DND-41 (cell line): ENCODE measurements around the gene STRADB.

ENCODE experiments used
- EZH2 ChIP-seq: IDR thresholded peaks from 3 replicates; pipeline ENCODE4 v1.6.1; 2012; ENCODE audit warnings: borderline replicate concordance, low read depth, mild to moderate bottlenecking, moderate library complexity, low read length, inconsistent platforms; ENCODE audit not compliant: severe bottlenecking
- TF ChIP-seq, protein P1 (sequence below): IDR thresholded peaks from 2 replicates; pipeline ENCODE4 v1.5.1; 2012; ENCODE audit warnings: borderline replicate concordance, low read length, moderate library complexity, mild to moderate bottlenecking; ENCODE audit not compliant: poor library complexity, severe bottlenecking; ENCODE audit errors: extremely low read depth

DNA sequence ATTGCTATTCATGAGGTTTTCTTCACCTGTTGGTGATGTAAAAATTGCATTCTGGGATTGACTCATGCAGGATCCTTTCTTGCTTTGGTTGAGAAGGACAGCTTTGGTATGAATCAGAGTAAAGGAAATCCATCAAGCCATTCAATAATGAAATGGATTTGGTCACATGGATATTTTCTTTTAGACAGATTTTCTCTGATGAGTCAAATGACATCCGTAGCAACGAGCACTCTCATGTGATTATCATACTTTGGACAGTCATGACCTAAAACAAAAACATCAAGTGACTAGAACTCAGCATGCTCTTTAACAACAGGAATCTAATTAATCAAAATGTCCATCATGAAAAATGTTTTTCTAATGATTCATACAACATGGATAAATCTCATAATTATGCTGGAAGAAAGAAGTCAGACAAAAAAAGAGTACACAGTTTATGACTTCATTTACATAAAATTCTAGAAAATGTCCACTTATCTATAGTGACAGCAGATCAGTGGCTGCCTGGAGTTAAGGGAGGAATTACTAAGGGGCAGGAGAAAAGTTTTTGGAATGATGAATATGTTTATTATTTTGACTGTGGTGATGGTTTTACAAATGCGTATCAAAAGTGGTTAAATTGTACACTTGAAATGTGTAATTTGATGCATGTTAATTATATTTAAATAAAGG is 31.0 kb upstream of the STRADB start:
- TF ChIP-seq, protein P1, sequence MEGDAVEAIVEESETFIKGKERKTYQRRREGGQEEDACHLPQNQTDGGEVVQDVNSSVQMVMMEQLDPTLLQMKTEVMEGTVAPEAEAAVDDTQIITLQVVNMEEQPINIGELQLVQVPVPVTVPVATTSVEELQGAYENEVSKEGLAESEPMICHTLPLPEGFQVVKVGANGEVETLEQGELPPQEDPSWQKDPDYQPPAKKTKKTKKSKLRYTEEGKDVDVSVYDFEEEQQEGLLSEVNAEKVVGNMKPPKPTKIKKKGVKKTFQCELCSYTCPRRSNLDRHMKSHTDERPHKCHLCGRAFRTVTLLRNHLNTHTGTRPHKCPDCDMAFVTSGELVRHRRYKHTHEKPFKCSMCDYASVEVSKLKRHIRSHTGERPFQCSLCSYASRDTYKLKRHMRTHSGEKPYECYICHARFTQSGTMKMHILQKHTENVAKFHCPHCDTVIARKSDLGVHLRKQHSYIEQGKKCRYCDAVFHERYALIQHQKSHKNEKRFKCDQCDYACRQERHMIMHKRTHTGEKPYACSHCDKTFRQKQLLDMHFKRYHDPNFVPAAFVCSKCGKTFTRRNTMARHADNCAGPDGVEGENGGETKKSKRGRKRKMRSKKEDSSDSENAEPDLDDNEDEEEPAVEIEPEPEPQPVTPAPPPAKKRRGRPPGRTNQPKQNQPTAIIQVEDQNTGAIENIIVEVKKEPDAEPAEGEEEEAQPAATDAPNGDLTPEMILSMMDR = no peak
- no peak for TF ChIP-seq EZH2
